Smooth muscle cell (in vitro differentiated cells): Measurements from ENCODE around the gene PANK4. TPM values are rescaled to one million over a fixed set of nuclear protein-coding genes. Genes with fewer than 3 reads are reported as not detected.

Experiments used
- DNase-seq: peaks from one replicate; lab custom pipeline; 2025; ENCODE audit not compliant: unreplicated experiment; lab: John Stamatoyannopoulos, UW
- H2AFZ ChIP-seq: fragments of 200-600 bp; sonication (generic); 2 replicates; pipeline ENCODE4 v1.6.0; 2016; ENCODE audit warnings: antibody characterized with exemption, low read depth, mild to moderate bottlenecking
- H3F3A ChIP-seq: fragments of 200-600 bp; sonication (generic); 2 replicates; pipeline ENCODE4 v1.6.0; 2017; ENCODE audit warnings: antibody characterized with exemption, low read depth
- H3K27ac ChIP-seq: fragments of 200-600 bp; sonication (generic); 2 replicates; pipeline ENCODE4 v1.5.1; 2016; ENCODE audit warnings: low read depth, mild to moderate bottlenecking
- H3K27me3 ChIP-seq: fragments of 200-600 bp; sonication (generic); 2 replicates; pipeline ENCODE4 v1.6.1; 2016; ENCODE audit warnings: low read depth, mild to moderate bottlenecking
- H3K36me3 ChIP-seq: fragments of 200-600 bp; sonication (generic); 2 replicates; pipeline ENCODE4 v1.5.1; 2016; ENCODE audit warnings: low read depth
- H3K4me1 ChIP-seq: fragments of 200-600 bp; sonication (generic); 2 replicates; pipeline ENCODE4 v1.5.1; 2016; ENCODE audit warnings: low read depth
- H3K4me2 ChIP-seq: fragments of 200-600 bp; sonication (generic); 2 replicates; pipeline ENCODE4 v1.6.0; 2016; ENCODE audit warnings: mild to moderate bottlenecking
- H3K4me3 ChIP-seq: fragments of 200-600 bp; sonication (generic); 2 replicates; pipeline ENCODE4 v1.5.1; 2016; ENCODE audit warnings: mild to moderate bottlenecking
- H3K79me2 ChIP-seq: fragments of 200-600 bp; sonication (generic); 2 replicates; pipeline ENCODE4 v1.6.0; 2016; ENCODE audit warnings: low read depth, mild to moderate bottlenecking
- H3K9ac ChIP-seq: fragments of 200-600 bp; sonication (generic); 2 replicates; pipeline ENCODE4 v1.6.0; 2016; ENCODE audit warnings: low read depth
- H3K9me3 ChIP-seq: fragments of 200-600 bp; sonication (generic); replicated peaks from 2 replicates; pipeline ENCODE4 v1.5.1; 2016; ENCODE audit warnings: low read depth
- H4K20me1 ChIP-seq: fragments of 200-600 bp; sonication (generic); 2 replicates; pipeline ENCODE4 v1.6.0; 2016; ENCODE audit warnings: low read depth
- WGBS: methylation state at CpG from one replicate; pipeline ENCODE4 v1.1.7; 2016; ENCODE audit warnings: low lambda C conversion rate; 5-methylcytosine and 5-hydroxymethylcytosine counted together
- polyA plus RNA-seq: library from polyadenylated mRNA; unstranded; fragments of >200 nt; fragmentation: Nextera tagmentation; extraction: Ambion mirVana; gene quantifications from 2 replicates; pipeline ENCODE4 v1.2.1, GENCODE V29; 2016
- total RNA-seq: library from RNA; depleted of rRNA; stranded (reverse); fragments of >200 nt; gene quantifications from 2 replicates; pipeline ENCODE4 v1.2.3, GENCODE V29; 2014
- TF ChIP-seq, protein P1 (sequence below): fragments of 200-600 bp; sonication (generic); IDR thresholded peaks from 2 replicates; pipeline ENCODE4 v1.5.1; 2017; ENCODE audit warnings: borderline replicate concordance, mild to moderate bottlenecking, antibody characterized with exemption; ENCODE audit not compliant: insufficient read depth, poor library complexity, severe bottlenecking

The PANK4 gene
- total and polyA plus RNA-seq, 2 experiments from 2014 or later = 28.4 to 28.7 TPM

DNA sequence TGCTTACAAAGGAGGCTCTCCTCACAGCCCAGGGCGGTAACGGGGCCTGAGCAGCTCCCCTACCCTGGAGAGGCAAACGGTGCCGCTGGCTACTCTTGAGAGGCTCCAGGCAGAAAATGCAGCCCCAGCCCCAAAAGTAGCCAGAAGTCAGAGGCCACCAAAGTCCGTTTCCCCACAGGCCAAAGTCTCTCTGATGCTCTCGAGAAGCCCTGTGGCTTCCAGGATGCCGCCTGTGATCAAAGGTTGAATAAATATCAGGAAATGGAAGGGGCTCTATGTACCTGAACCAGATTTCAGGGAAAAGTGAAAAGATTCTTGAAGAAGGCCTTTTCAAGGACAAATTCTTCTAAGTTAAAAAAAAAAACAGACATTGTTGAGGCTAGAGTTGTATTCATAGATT is 4.2 kb downstream of the PANK4 start:
- Histone ChIP-seq H3K79me2 (peaks cover 42% of the 10 kb centered on the region), H3K9me3 (no peaks in the 10 kb centered on the region), H2AFZ (no peak overlapping the region), H3K9ac (no peak overlapping the region), H3F3A (no peaks in the 10 kb centered on the region), H3K27ac (no peak overlapping the region), H3K4me1 (peaks cover 11% of the 10 kb centered on the region), H3K27me3 (no peaks in the 10 kb centered on the region), H3K4me2 (no peak overlapping the region), H4K20me1 (peaks cover 63% of the 10 kb centered on the region), H3K4me3 (no peak overlapping the region), H3K36me3 (no peaks in the 10 kb centered on the region)
- 93% methylated on average over 7 of the region's 7 CpGs for WGBS
- DNase-seq = no peak
- TF ChIP-seq, protein P1, sequence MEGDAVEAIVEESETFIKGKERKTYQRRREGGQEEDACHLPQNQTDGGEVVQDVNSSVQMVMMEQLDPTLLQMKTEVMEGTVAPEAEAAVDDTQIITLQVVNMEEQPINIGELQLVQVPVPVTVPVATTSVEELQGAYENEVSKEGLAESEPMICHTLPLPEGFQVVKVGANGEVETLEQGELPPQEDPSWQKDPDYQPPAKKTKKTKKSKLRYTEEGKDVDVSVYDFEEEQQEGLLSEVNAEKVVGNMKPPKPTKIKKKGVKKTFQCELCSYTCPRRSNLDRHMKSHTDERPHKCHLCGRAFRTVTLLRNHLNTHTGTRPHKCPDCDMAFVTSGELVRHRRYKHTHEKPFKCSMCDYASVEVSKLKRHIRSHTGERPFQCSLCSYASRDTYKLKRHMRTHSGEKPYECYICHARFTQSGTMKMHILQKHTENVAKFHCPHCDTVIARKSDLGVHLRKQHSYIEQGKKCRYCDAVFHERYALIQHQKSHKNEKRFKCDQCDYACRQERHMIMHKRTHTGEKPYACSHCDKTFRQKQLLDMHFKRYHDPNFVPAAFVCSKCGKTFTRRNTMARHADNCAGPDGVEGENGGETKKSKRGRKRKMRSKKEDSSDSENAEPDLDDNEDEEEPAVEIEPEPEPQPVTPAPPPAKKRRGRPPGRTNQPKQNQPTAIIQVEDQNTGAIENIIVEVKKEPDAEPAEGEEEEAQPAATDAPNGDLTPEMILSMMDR = no peak

DNA sequence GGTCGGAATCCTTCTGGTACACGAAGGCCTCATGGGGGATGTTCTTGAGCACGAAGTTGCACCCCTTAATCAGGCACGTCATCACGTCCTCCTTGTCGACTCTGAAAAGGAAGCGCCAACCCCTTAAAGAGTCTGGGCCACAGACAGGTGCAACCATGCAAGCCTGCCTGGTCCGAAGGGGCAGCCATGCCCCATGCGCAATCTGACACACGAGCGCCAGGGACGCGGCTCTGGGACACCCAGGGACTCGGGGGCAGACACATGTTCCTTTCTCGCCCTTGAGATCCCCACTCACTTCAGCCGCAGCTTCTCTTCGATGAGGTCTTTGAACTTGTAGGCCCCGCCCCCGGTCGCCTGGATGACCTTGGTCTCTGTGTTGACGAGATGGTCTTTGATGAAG is 5.6 kb downstream of the PANK4 start:
- Histone ChIP-seq H3K27ac (no peak overlapping the region), H4K20me1 (peaks cover 71% of the 10 kb centered on the region), H3K27me3 (no peaks in the 10 kb centered on the region), H3K9me3 (no peaks in the 10 kb centered on the region), H3K4me1 (peaks cover 7% of the 10 kb centered on the region), H3K36me3 (no peaks in the 10 kb centered on the region), H3K4me3 (no peak overlapping the region), H2AFZ (no peak overlapping the region), H3K9ac (no peak overlapping the region), H3K4me2 (no peak overlapping the region), H3F3A (no peaks in the 10 kb centered on the region), H3K79me2 (peaks cover 40% of the 10 kb centered on the region)
- WGBS = 98% methylated on average over 21 of the region's 21 CpGs
- TF ChIP-seq, protein P1 = no peak
- no peak for DNase-seq

DNA sequence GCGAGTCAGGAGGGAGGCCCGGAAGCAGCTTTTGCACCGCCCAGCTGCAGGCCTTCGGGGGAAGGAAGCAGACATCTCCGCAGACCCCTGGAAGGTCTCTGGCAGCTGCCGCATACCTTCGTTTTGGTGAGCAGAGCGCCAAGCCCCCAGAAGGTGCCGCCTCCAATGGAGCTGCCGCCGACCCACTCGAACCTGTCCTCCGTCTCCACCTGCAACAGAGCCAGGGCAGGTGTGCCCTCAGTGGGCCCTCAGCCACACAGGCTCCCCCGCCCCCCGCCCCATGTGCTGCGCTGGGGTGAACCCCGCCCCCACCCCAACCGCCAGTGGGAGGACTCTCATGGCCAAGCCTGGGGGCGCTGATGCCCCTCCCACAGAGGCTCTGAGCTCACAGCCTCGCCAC is 6.2 kb downstream of the PANK4 start:
- Histone ChIP-seq H3K36me3 (no peaks in the 10 kb centered on the region), H3K4me2 (no peak overlapping the region), H3K4me3 (no peak overlapping the region), H3K9me3 (no peaks in the 10 kb centered on the region), H3K27ac (no peak overlapping the region), H3K9ac (no peak overlapping the region), H3F3A (no peaks in the 10 kb centered on the region), H3K4me1 (peaks cover 4% of the 10 kb centered on the region), H4K20me1 (peaks cover 71% of the 10 kb centered on the region), H3K27me3 (no peaks in the 10 kb centered on the region), H3K79me2 (peaks cover 34% of the 10 kb centered on the region), H2AFZ (no peak overlapping the region)
- WGBS = 96% methylated on average over 18 of the region's 20 CpGs
- TF ChIP-seq, protein P1 = no peak
- DNase-seq = no peak

- H3K27me3 ChIP-seq = no peaks in the 10 kb centered on the region
- no peak overlapping the region for H3K4me2 ChIP-seq
- H4K20me1 ChIP-seq = peaks cover 69% of the 10 kb centered on the region
- no peak overlapping the region for H3K4me3 ChIP-seq
- H3K9ac ChIP-seq = no peak overlapping the region
- no peak overlapping the region for H3K27ac ChIP-seq
- no peaks in the 10 kb centered on the region for H3F3A ChIP-seq
- TF ChIP-seq, protein P1 = no peak
- no peaks in the 10 kb centered on the region for H3K9me3 ChIP-seq
- no peak for DNase-seq
- no peaks in the 10 kb centered on the region for H3K36me3 ChIP-seq
- no peak overlapping the region for H2AFZ ChIP-seq
- WGBS = 97% methylated on average over 19 of the region's 30 CpGs
- peaks cover 29% of the 10 kb centered on the region for H3K79me2 ChIP-seq
- H3K4me1 ChIP-seq = no peaks in the 10 kb centered on the region
These were observed 6.7 kb downstream of the PANK4 start for GRCh38 chr1:2519729-2520128.
